ENCODE results near the gene PCDH9. TPM values are rescaled to one million over a fixed set of nuclear protein-coding genes. Genes with fewer than 3 reads are reported as not detected.

Gene PCDH9
- total RNA-seq, 1 experiment from 2014 or later: 4.2 TPM

DNA sequence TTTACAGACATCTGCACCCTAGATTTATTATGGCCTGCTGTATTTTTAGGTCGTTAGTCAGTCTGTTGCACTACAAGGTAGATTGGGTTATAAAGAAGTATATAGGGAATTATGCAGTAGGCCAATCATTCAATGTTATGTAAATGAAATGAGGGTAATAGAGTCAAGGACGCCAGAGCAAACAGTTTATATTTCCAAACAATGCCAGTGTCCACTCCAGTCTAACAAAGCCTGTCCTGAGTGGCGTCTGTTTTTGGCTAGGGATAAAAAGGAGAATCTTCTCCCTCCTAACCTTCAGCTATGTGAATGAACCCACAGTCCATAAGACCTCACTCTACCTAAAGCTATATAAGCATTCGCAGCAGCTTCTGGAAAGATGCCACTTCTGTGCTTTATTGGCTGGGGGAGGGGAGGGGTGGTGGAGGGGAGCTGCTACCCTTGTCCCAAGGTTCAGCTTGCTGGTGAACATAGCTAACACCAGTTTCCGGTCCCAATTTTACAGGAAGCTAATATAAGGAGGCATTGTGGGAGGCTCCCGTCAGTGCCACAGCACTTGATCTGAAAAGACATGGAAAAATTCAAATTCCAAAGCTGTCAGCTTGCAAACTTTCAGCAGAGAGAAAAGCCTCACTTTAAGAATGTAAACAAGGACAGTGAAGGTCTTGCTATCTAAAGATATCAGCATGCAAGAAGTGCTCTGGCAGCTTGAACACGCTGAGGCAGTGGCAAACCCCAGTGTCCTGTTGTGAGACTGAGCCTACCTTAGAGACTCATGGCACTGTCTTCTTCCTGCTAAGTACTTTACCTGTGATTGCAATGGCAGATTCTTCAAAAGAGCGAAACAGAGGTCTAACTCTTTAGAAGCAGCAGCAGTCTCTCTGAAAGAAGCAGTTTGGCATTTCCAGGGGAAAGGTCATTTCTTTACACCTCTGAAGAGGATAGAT is 369.9 kb downstream of the PCDH9 start:
- Histone ChIP-seq H3K9me3 (ENCODE audit: control insufficient read depth, insufficient read depth, low read depth, low read length) (no peaks in the 10 kb centered on the region), H3K4me1 (ENCODE audit: control insufficient read depth, insufficient read depth, low read length) (no peaks in the 10 kb centered on the region), H3K4me3 (ENCODE audit: low read depth in 2 of 2, low read length in 2 of 2) (no peak overlapping the region), H3K36me3 (ENCODE audit: control insufficient read depth, insufficient read depth, low read length) (no peaks in the 10 kb centered on the region), H3K27me3 (ENCODE audit: control insufficient read depth, insufficient read depth, low read length) (no peaks in the 10 kb centered on the region), H3K27ac (ENCODE audit: low read length) (no peak overlapping the region)
- intact Hi-C loops (cut with micrococcal nuclease; ENCODE audit: unreplicated experiment) (no loop called here), in situ Hi-C loops (cut with HindIII; ENCODE audit: low pct_unique_long_range_greater_than_20kb, low sequenced_read_pairs) (no loop called here)
- ATAC-seq: no peak
- BruUV-seq (replicated peaks): no TSS peak
- no peak for DNase-seq (ENCODE audit: low read depth, low spot score)
- CTCF ChIA-PET: no interaction called here
- POLR2A ChIA-PET: no interaction called here
- TF ChIP-seq SIN3A (IDR thresholded peaks at IDR 0.05; ENCODE audit: borderline replicate concordance, insufficient read depth, low read depth, low read length) (no peak), POLR2AphosphoS5 (IDR thresholded peaks at IDR 0.05; ENCODE audit: low read depth, low read length) (no peak)
- TF ChIP-seq, protein P1, sequence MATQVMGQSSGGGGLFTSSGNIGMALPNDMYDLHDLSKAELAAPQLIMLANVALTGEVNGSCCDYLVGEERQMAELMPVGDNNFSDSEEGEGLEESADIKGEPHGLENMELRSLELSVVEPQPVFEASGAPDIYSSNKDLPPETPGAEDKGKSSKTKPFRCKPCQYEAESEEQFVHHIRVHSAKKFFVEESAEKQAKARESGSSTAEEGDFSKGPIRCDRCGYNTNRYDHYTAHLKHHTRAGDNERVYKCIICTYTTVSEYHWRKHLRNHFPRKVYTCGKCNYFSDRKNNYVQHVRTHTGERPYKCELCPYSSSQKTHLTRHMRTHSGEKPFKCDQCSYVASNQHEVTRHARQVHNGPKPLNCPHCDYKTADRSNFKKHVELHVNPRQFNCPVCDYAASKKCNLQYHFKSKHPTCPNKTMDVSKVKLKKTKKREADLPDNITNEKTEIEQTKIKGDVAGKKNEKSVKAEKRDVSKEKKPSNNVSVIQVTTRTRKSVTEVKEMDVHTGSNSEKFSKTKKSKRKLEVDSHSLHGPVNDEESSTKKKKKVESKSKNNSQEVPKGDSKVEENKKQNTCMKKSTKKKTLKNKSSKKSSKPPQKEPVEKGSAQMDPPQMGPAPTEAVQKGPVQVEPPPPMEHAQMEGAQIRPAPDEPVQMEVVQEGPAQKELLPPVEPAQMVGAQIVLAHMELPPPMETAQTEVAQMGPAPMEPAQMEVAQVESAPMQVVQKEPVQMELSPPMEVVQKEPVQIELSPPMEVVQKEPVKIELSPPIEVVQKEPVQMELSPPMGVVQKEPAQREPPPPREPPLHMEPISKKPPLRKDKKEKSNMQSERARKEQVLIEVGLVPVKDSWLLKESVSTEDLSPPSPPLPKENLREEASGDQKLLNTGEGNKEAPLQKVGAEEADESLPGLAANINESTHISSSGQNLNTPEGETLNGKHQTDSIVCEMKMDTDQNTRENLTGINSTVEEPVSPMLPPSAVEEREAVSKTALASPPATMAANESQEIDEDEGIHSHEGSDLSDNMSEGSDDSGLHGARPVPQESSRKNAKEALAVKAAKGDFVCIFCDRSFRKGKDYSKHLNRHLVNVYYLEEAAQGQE (IDR thresholded peaks at IDR 0.05; ENCODE audit: insufficient read depth in 1 of 2, low read depth in 2 of 2, low read length in 1 of 2): no peak

DNA sequence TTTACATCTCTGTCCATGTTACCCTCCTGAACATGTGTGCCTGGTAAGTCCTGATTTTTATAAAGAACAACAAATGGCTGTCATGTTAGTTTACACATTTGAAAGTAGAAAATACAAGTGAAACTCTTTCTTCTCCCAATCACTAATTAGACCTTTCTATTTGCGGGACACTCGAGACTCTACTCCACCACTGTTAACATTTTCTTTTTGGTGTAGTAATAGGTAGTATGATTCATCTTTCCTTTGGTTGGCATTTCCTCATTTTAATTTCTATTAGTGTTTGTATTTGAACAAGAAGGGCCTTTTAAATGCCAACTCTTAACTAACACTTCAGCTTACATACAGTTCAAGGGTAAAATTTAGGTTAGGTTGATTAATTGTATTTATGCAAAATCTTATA is 371.1 kb downstream of the PCDH9 start:
- intact Hi-C loops (cut with micrococcal nuclease; ENCODE audit: unreplicated experiment): no loop called here
- no peak for ATAC-seq
- CTCF ChIA-PET: no interaction called here

More for the DNA sequence above, 371.1 kb downstream of the PCDH9 start:
- H3K36me3 ChIP-seq (ENCODE audit: control insufficient read depth, insufficient read depth, low read length): no peaks in the 10 kb centered on the region
- H3K9me3 ChIP-seq (ENCODE audit: control insufficient read depth, insufficient read depth, low read depth, low read length): no peaks in the 10 kb centered on the region
- no peak overlapping the region for H3K4me3 ChIP-seq (ENCODE audit: low read depth in 2 of 2, low read length in 2 of 2)
- TF ChIP-seq POLR2AphosphoS5 (IDR thresholded peaks at IDR 0.05; ENCODE audit: low read depth, low read length) (no peak), TCF7L2 (IDR thresholded peaks at IDR 0.05; ENCODE audit: low read depth, low read length) (no peak), SIN3A (IDR thresholded peaks at IDR 0.05; ENCODE audit: borderline replicate concordance, insufficient read depth, low read depth, low read length) (no peak)
- TF ChIP-seq, protein P1 (IDR thresholded peaks at IDR 0.05; ENCODE audit: insufficient read depth in 1 of 2, low read depth in 2 of 2, low read length in 1 of 2): no peak
- TF ChIP-seq, protein P2, sequence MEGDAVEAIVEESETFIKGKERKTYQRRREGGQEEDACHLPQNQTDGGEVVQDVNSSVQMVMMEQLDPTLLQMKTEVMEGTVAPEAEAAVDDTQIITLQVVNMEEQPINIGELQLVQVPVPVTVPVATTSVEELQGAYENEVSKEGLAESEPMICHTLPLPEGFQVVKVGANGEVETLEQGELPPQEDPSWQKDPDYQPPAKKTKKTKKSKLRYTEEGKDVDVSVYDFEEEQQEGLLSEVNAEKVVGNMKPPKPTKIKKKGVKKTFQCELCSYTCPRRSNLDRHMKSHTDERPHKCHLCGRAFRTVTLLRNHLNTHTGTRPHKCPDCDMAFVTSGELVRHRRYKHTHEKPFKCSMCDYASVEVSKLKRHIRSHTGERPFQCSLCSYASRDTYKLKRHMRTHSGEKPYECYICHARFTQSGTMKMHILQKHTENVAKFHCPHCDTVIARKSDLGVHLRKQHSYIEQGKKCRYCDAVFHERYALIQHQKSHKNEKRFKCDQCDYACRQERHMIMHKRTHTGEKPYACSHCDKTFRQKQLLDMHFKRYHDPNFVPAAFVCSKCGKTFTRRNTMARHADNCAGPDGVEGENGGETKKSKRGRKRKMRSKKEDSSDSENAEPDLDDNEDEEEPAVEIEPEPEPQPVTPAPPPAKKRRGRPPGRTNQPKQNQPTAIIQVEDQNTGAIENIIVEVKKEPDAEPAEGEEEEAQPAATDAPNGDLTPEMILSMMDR (IDR thresholded peaks at IDR 0.05): no peak
- DNase-seq (ENCODE audit: low read depth, low spot score): no peak
- POLR2A ChIA-PET: no interaction called here
- BruUV-seq (replicated peaks): no TSS peak
- H3K27ac ChIP-seq (ENCODE audit: low read length): no peak overlapping the region
- H3K27me3 ChIP-seq (ENCODE audit: control insufficient read depth, insufficient read depth, low read length): no peaks in the 10 kb centered on the region
- no peaks in the 10 kb centered on the region for H3K4me1 ChIP-seq (ENCODE audit: control insufficient read depth, insufficient read depth, low read length)
- in situ Hi-C loops (cut with HindIII; ENCODE audit: low pct_unique_long_range_greater_than_20kb, low sequenced_read_pairs): no loop called here
